Measurements from ENCODE around the gene RRP36.

Gene RRP36

GRCh38 chr6:43074847-43075669 is 53.6 kb downstream of the RRP36 start:
- DNase-seq = no peak

DNA sequence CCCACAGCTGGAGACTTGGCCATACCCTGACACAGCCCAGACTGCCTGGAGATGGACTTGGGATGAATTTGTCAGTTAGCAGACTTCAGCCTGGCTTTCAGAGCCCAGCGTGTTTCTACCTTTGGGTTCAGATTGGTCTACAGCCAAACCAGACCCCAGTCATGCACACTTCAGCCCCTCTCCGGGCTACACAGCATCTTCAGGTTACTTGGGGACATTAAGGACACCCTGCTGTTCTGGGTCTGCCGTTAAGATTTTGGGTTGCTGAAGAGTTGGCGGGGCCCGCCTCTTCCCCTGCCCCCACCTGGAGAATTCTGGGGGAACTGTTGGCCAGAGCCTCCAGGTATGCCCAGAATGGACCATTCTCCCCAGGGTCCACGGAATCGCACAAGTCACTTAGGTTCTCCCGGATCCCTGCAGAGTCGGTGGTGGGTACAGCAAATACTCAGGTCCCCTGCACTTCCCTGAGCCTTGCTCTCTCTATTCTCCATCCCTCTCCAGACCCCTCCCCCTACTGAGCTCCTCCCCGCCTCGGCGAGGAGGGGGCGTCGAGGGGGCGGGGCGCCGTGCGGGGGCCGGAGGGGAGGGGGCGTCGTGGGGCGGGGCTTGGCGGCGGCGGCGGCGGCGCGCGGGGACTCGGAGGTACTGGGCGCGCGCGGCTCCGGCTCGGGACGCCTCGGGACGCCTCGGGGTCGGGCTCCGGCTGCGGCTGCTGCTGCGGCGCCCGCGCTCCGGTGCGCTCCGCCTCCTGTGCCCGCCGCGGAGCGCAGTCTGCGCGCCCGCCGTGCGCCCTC is 54.4 kb downstream of the RRP36 start, which contains the start of gene PTK7:
Gene PTK7 (plus strand): TSS at position 645 of the 794 bp plus-strand sequence. CDS start 175 bp downstream, outside the sequence.
- no peak for DNase-seq

- DNase-seq = no peak
Observed at GRCh38 chr6:43076464-43077332, 55.3 kb downstream of the RRP36 start.

DNA sequence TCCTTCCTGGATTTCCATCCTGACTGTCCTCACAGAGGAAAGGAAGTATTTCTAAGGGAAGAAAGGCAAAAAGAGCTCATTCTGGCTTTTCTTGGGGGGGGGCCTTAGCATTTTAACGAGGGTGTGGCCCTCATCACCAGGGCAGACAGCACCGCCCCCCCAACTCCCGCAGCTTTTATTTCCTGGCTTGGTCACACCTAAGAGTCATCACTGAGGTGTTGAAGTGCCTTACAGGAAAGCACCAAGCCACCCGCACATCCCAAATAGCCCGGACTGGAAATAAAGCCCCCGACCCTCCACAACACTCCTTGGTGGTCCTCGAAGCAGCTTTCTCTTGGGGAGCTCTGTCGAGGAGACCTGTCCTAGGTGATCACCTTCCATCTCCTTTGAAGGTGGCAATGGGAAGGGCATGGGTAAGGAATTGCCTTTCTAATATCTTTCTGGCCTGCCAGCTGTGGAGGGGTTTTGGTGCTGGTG is 55.9 kb downstream of the RRP36 start:
- no peak for DNase-seq

DNA sequence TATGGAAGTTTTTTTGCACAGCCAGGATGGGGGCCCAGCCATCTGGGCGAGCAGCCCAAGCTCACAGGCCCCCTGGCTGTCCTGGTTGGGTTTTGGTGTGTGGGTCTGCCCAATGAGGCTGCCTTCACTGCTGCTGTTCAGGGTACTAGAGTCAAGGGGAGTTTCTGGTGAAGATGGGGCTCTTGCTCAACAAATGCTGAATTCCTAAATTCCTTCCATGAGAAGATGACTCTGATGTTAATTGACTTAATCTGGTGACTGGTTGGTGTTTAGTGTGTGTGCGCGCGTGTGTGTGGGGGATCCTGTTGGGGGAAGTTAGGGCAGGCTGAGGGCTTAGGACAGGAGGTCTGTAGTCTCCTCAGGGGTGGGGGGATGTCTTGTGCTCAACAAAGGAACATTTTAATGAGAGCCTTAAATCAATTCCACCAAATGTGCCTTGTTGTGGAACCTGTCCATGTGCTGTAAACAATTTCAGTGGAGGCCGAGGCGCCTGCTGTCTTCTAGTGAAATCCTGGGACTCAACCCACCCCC is 56.6 kb downstream of the RRP36 start:
- no peak for DNase-seq

GRCh38 chr6:43078691-43079090 is 57.3 kb downstream of the RRP36 start:
- DNase-seq = no peak

Measured in hematopoietic multipotent progenitor cell treated with erythropoietin and hydrocortisone succinate and interleukin-3 and kit ligand, for 8 days (in vitro differentiated cells).